GM20000 (cell line): Measurements from ENCODE around the gene ITGAD.

Experiments used
- DNase-seq: peaks from one replicate; pipeline ENCODE4 v3.0.0; 2012; ENCODE audit warnings: low spot score
- TF ChIP-seq, protein P1 (sequence below): IDR thresholded peaks from 2 replicates; pipeline ENCODE4 v1.5.1; 2012; ENCODE audit warnings: mild to moderate bottlenecking, control low read depth; ENCODE audit errors: extremely low read depth, missing control alignments

The ITGAD gene

GRCh38 chr16:31458844-31459686 is 65.9 kb downstream of the ITGAD start, which contains the start of gene ARMC5:
ARMC5 (plus strand) TSS chr16:31459501; CDS start chr16:31459525, 24 bp downstream.
- TF ChIP-seq, protein P1, sequence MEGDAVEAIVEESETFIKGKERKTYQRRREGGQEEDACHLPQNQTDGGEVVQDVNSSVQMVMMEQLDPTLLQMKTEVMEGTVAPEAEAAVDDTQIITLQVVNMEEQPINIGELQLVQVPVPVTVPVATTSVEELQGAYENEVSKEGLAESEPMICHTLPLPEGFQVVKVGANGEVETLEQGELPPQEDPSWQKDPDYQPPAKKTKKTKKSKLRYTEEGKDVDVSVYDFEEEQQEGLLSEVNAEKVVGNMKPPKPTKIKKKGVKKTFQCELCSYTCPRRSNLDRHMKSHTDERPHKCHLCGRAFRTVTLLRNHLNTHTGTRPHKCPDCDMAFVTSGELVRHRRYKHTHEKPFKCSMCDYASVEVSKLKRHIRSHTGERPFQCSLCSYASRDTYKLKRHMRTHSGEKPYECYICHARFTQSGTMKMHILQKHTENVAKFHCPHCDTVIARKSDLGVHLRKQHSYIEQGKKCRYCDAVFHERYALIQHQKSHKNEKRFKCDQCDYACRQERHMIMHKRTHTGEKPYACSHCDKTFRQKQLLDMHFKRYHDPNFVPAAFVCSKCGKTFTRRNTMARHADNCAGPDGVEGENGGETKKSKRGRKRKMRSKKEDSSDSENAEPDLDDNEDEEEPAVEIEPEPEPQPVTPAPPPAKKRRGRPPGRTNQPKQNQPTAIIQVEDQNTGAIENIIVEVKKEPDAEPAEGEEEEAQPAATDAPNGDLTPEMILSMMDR = peak; percentile 79
- DNase-seq = peak; percentile 92

GRCh38 chr16:31459687-31460581 is 66.8 kb downstream of the ITGAD start:
- DNase-seq = peak; percentile 99
- TF ChIP-seq, protein P1 = no peak

DNA sequence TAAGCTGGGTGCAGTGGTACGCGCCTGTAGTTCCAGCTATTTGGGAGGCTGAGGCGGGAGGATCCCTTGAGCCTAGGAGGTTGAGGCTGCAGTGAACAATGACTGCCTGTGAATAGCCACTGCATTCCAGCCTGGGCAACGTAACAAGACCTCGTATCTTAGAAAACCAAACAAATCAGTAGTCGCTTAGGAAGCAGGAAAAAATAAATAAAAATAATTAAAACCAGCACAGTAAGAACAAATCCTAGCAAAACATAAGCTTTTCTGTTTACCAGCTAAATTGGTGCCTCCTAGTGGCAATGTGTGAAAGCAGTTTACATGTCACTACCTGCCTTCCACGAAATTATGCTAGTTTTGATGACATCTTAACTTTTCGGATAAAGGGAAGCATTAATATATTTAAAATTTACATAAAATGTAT is 67.5 kb downstream of the ITGAD start:
- no peak for DNase-seq
- TF ChIP-seq, protein P1 = peak; percentile 44

DNA sequence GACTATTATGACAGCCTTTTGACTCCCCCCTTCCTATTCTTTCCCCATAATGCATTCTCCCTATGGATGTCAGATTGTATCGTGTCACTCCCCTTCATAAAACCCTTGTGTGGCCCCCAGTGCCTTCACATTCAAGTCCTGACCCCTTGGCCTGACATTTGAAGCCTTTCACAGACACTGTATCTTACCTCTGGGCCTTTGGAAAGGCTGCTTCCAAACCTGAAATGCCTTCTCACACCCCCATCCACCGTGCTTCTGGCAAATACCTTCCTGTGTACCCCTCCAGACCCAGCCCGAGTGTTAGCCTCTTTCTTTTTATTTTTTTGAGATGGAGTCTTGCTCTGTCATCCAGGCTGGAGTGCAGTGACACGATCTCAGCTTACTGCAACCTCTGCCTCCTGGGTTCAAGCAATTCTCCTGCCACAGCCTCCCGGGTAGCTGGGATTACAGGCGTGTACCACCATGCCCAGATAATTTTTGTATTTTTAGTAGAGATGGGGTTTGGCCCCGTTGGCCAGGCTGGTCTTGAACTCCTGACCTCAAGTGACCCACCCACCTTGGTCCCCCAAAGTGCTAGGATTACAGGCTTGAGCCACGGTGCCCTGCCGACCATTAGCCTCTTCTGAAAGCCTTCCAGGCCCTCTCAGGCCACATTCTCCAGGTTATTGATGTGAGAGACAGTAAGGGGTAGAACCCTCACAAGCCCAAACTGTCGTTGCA is 68.2 kb downstream of the ITGAD start:
- DNase-seq = no peak
- TF ChIP-seq, protein P1 = no peak

DNA sequence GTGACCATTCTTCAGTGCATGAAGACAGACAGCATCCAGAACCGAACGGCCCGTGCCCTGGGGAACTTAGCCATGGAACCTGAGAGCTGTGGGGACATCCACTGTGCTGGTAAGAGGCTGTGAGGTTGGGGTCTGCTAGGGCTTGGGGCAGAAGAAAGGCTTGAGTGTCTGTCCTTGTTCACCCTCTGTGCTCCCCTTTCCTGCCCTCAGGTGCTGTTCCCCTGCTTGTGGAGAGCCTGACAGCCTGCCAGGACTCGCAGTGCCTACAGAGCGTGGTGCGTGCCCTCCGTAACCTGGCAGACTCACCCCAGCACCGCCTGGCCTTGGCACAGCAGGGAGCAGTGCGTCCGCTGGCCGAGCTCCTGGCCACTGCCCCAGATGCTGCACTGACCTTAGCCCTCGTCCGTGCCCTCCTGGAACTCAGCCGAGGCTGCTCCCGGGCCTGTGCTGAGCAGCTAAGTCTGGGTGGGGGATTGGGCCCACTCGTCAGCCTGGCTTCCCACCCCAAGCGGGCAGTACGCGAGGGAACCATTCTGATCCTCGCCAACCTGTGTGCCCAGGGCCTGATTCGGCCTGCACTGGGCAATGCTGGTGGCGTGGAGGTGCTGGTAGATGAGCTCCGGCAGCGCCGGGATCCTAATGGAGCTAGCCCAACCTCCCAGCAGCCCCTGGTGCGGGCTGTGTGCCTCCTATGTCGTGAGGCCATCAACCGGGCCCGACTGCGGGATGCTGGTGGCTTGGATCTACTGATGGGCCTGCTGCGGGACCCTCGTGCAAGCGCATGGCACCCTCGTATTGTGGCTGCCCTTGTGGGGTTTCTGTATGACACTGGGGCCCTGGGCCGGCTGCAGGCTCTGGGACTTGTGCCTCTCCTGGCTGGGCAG is 69.0 kb downstream of the ITGAD start:
- DNase-seq = no peak
- TF ChIP-seq, protein P1 = no peak

DNA sequence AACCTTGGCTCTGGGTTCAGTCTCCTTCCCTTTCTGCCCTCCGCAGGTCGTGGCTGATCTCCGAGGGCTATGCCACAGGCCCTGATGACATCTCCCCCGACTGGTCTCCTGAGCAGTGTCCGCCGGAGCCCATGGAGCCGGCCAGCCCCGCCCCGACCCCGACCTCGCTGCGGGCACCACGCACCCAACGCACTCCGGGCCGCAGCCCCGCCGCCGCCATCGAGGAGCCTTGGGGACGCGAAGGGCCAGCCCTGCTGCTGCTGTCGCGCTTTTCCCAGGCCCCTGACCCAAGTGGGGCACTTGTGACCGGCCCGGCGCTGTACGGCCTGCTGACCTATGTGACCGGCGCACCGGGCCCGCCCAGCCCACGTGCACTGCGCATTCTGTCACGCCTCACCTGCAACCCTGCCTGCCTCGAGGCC is 71.2 kb downstream of the ITGAD start:
- no peak for DNase-seq
- TF ChIP-seq, protein P1 = no peak
